CD4-positive, alpha-beta T cell treated with Interleukin-17A for 4 hours (primary cell): ENCODE results near the gene SHLD1.
"Not testable (repeated sequence)": the region's sequence is repeated elsewhere in the genome, so short reads cannot be mapped to it uniquely, and the experiment has no call there.

Source experiments
- DNase-seq: peaks from one replicate; pipeline ENCODE4 v3.0.0-alpha.2; 2020; ENCODE audit warnings: mixed read lengths

The SHLD1 gene

DNA sequence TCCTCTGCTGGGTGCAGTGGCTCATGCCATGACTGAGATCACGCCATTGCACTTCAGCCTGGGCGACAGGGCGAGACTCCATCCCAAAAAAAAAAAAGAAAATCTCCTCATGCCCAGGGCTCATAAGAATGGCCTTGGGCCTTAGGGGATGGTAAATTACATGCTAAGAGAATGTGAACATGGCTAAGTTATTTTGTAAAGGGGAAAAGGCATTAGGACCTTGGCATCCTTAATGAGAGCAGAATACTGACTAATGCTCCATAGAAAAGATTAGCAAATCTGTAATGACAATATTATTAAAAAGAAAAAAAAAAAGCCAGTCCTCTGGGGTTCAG, 12.6 kb upstream of the SHLD1 start:
- DNase-seq = no peak

GRCh38 chr20:5737966-5738365, 12.2 kb upstream of the SHLD1 start:
- DNase-seq = peak; percentile 24

GRCh38 chr20:5740643-5741042, 9.6 kb upstream of the SHLD1 start:
- not testable (repeated sequence) for DNase-seq

DNA sequence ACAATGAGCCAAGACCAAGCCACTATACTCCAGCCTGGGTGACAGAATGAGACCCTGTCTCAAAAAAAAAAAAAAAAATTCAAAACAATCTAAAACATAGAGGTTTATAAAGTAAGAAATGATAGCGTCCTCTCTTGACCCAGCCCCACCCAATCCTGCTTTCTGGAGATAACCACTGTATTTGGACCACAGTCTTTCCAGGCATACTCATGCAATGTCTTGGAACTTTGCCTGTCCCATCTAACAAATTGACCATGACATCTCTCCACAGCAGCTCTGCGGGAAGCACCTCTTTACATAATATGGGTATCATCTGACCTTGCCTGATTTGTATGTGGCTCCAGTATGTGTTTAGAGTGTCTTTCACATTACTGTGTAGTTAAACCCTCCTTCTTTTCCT, 9.1 kb upstream of the SHLD1 start:
- no peak for DNase-seq

DNA sequence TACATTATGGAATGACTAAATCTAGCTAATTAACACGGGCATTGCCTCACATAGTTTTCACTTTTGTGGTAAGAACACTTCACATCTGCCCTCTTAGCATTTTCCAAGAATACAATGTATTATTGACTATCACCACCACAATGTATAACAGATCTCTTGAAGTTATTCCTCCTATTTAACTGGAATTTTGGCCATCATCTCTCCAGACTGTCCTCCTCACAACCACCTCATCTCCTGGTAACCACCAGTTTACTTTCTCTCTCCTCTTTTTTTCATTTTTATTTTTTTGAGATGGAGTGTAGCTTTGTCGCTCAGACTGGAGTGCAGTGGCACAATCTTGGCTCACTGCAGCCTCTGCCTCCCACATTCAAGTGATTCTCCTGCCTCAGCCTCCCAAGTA, 8.2 kb upstream of the SHLD1 start:
- no peak for DNase-seq

GRCh38 chr20:5745416-5746030, 4.7 kb upstream of the SHLD1 start:
- DNase-seq = no peak

DNA sequence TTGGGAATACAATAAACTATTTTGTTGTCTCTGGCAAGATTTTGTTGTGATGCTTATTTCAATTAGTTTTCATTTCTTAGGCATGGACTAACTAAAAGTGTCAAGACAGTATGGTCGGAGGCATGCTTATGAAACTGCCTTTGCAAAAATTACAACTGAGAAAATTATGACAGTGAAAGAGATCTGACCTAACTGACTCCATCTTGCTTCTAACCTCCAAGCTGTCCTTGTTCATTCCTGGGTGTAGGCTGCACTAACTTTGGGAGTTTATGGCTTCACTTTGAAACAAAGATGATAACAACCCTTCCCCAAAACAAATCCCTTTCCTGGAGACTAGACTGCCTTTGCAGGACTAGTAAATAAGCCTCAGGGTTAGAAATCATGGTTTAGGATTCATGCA, 4.1 kb upstream of the SHLD1 start:
- DNase-seq = no peak

- DNase-seq = no peak
These were observed 2.0 kb upstream of the SHLD1 start for GRCh38 chr20:5748246-5748645.

DNA sequence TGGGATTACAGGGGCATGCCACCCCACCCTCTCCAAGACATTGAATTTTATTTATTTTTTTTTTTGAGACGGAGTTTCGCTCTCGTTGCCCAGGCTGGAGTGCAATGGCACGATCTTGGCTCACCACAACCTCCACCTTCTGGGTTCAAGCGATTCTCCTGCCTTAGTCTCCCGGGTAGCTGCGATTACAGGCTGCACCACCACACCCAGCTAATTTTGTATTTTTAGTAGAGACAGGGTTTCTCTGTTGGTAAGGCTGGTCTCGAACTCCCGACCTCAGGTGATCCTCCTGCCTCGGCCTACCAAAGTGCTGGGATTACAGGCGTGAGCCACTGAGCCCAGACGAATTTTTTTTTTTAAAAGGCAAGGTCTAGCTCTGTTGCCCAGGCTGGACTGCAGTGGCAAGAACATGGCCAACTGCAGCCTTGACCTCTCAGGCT, 669 bp upstream of the SHLD1 start:
- not testable (repeated sequence) for DNase-seq

GRCh38 chr20:5751856-5752255, 1.7 kb downstream of the SHLD1 start:
- DNase-seq = no peak

GRCh38 chr20:5753814-5754213, 3.6 kb downstream of the SHLD1 start:
- DNase-seq = no peak

DNA sequence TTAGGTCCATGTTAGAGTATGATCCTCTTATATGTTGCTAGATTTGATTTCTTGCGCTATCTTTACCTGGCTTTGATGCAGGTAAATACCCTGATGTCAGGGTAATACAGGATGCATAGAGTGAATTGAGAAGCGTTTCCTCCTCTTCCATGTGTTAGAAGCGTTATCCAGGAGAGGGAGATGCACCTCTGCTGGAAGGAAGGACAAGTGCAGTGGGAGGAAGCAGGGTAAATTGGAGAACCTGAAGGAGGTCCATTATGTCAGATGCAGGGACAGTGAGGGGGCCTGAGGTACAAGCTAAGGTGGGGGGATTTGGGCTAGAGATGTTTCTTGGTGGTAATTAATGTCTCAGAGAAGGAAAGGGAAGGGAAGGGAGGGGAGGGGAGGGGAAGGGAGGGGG, 7.7 kb downstream of the SHLD1 start:
- DNase-seq = no peak

DNA sequence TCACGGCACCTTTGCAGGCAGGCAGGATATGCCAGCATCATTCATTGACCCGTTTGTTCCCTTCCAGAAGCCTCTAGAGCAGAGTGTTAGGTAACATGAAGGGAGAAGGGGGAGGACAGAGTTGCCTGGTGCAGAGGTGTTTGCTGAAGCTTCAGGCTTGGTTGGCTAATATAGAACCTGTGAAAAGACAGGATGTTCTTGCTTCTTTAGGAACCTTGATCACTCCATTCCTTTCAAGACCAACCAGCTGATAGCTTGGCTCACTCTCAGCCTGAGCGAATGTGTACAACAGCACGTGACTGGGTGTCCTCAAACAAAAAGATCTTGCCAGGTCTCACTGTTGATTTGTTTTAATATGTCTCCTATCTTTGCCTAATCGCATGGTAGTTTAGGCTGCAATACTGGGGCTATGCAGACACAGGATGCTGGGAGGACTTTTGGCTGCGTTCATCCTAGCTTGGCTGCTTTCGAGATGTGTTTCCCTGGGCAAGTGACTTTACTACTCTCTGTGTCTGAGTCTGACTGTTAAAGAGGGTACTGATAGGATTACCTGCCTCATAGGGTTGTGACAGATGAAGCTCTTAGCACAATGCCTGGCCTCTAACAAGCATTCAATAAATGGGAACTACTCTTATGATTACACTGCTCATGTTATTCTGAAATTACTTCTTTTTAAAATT, 16.0 kb downstream of the SHLD1 start:
- DNase-seq = no peak

DNA sequence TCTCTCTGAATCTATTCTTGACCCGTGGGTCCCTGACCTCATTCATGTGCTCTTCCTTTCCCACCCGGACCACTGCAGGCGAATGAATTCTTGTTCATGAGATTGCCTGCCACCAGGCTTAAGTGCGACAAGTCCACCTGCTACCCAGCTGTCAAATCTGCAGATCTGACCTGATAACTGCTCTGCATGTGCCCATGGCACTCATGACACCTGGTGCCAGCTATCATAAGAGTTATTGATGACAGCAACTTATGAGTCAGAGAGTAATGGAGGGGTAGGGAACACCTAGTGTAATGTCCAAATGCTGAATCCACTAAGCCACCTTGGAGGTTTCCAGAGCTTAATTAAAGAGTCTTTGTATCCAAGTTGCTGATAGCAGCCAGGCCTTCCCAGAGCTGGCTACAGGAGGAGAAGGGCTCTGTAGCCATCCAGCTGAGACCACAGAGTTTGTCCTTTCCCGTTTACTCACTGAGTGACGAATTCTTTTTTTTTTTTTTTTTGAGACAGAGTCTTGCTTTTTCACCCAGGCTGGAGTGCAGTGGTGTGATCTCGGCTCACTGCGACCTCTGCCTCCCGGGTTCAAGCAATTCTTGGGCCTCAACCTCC, 17.4 kb downstream of the SHLD1 start:
- no peak for DNase-seq

DNA sequence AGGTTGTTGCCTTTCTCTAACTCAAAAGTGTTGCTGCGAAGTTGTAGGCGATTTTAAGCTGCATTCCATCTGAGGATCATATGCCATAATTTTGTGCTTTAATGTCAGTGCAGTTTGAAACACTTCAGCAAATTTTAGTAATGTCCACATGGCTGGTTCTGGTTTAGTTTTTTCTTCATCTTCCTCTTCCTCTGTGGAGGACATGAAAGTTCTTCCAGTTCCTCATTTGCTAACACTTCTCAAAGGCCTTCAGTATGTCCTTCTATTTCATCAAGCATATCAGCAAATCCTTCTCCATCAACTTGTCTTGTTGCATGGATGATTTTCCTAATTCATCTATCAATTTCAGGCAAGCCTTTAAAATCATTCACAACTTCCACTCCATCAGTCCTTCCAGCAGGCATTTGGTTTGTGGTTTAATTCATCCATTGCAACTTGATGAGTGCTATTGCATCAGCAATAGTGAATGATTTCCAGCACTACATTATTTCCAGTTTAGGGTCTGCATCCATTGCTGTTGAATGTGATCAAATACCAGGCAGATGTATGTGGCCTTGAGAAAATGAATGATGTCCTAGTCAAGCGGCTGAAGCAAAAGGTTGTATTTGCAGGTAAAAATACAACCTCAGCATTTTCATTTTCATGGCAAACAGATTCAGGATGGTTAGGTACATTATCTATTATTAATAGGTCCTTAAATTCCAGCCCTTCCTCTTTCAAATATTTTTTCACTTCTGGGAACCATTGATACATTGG, 20.2 kb downstream of the SHLD1 start:
- no peak for DNase-seq

GRCh38 chr20:5770987-5771318, 20.8 kb downstream of the SHLD1 start:
- DNase-seq = no peak

- no peak for DNase-seq
These were observed 22.5 kb downstream of the SHLD1 start for GRCh38 chr20:5772704-5773103.

DNA sequence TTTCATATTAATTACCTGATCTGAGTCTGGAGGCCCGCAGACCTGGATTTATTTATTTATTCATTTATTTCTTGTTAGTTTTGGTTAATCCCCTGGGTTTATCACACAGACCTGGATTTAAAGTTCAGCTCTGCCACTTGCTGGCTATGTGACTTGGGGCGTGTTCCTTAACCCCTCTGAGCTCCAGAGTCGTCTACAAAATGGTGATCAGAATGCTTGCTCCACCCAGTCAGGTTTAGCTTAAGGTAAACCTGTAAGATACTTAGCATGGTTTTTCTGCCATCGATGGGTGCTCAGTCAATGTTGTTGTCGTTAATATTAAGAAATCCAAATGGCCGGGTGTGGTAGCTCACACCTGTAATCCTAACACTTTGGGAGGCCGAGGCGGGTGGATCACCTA, 23.4 kb downstream of the SHLD1 start:
- DNase-seq = no peak

- no peak for DNase-seq
These were observed 25.9 kb downstream of the SHLD1 start for GRCh38 chr20:5776077-5776476.

GRCh38 chr20:5779071-5779900, 29.1 kb downstream of the SHLD1 start:
- no peak for DNase-seq

DNA sequence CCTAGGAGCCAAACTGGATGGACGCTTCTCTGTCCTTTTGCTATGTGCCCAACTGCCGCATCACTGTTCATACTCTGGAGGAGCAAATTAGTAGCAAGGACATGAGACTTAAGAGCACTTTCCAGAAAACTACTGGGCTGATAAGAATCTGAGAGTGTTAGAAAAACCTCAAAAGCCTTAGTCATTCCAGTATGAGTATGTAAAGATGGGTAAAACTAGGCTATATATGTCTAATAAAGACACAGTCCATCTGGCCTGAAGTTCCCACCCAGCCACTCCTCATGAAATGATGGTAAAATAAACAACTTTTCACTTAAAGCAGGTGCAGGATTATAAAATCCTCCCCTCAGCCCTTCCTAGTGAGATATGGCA, 30.6 kb downstream of the SHLD1 start:
- DNase-seq = no peak

GRCh38 chr20:5781367-5781766, 31.2 kb downstream of the SHLD1 start:
- not testable (repeated sequence) for DNase-seq
